ENCODE results near the gene CREG2.

DNA sequence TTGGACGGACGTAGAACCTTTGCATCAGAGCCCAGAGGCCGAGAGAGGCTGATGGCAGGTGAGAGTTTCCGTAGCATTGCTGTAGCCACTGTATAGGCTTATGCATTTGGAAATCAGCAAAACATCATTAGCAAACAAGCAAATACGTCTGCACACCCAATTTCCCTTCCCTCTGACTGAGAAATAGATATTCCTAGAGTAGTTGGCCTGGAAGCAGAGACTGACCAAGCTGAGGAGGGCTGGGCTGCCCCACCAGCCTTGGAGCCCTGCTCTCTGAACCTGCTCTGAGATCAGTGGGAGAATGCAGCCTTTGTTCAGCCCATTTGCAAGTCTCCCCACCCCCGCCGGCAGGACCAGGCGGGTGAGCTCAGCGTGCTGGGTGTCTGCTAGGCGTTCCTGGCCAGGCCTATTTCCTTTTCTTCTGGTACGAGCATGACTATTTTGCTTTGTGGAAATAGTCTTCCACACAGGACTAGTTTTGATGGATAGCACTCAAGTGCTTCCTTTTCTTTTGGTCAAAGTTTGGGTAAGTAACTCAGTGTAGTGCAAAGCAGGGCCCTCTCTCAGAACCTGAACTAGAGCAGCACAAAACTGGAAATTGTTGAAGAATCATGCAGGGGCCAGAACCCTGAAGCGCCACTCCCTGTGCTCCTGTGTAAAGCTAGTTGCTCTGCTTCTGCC lies 56.9 kb downstream of the CREG2 start:
- TF ChIP-seq, protein P1, sequence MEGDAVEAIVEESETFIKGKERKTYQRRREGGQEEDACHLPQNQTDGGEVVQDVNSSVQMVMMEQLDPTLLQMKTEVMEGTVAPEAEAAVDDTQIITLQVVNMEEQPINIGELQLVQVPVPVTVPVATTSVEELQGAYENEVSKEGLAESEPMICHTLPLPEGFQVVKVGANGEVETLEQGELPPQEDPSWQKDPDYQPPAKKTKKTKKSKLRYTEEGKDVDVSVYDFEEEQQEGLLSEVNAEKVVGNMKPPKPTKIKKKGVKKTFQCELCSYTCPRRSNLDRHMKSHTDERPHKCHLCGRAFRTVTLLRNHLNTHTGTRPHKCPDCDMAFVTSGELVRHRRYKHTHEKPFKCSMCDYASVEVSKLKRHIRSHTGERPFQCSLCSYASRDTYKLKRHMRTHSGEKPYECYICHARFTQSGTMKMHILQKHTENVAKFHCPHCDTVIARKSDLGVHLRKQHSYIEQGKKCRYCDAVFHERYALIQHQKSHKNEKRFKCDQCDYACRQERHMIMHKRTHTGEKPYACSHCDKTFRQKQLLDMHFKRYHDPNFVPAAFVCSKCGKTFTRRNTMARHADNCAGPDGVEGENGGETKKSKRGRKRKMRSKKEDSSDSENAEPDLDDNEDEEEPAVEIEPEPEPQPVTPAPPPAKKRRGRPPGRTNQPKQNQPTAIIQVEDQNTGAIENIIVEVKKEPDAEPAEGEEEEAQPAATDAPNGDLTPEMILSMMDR (IDR thresholded peaks at IDR 0.05): no peak
- no peak for TF ChIP-seq POLR2A (IDR thresholded peaks at IDR 0.05)

Data from lower leg skin (tissue), 3 donors.